HUES64 (cell line): ENCODE results near the gene GADD45G.

Experiments
- H3K27ac ChIP-seq: 2 replicates; pipeline ENCODE4 v1.7.0; 2013; ENCODE audit warnings: low read depth, low read length, inconsistent platforms
- H3K27me3 ChIP-seq: 2 replicates; pipeline ENCODE4 v1.6.1; 2013; ENCODE audit warnings: mild to moderate bottlenecking, low read length; ENCODE audit not compliant: insufficient read depth
- H3K36me3 ChIP-seq: 2 replicates; pipeline ENCODE4 v1.6.1; 2013; ENCODE audit warnings: mild to moderate bottlenecking, low read length; ENCODE audit not compliant: insufficient read depth
- H3K4me1 ChIP-seq: 2 replicates; pipeline ENCODE4 v1.6.1; 2013; ENCODE audit warnings: mild to moderate bottlenecking, low read length, moderate library complexity; ENCODE audit not compliant: insufficient read depth
- H3K4me3 ChIP-seq: 2 replicates; pipeline ENCODE4 v1.5.1; 2013; ENCODE audit warnings: mild to moderate bottlenecking, low read length, moderate library complexity
- H3K9ac ChIP-seq: 2 replicates; pipeline ENCODE4 v1.6.1; 2013; ENCODE audit warnings: mild to moderate bottlenecking, low read depth, low read length
- H3K9me3 ChIP-seq: 2 replicates; pipeline ENCODE4 v1.6.1; 2013; ENCODE audit warnings: low read depth, low read length; ENCODE audit not compliant: insufficient read depth
- WGBS: fragments of 150-250, 120-280 bp; methylation state at CpG from one replicate; pipeline ENCODE4 v1.1.7; 2013; ENCODE audit warnings: missing lambda C conversion rate; 5-methylcytosine and 5-hydroxymethylcytosine counted together

The GADD45G gene

DNA sequence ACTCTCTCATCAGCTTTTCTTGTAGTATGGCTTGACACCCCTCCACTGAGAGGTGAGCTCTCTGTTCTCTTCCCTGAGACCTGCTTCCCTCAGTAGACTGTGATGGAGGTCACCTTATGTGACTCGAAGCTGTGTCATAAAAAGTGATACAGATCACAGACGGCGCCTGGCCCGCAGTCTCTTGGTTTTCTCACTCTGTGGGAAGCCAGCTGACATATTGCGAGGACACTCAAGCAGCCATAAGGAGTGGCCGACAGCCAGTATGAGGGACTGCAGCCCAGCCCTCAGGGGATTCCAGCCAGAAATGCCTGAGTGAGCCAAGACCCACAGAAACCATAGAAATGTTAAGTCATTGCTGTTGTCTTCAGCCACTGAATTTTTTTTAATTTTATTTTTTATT, 38.0 kb downstream of the GADD45G start:
- no peaks in the 10 kb centered on the region for H3K9me3 ChIP-seq
- no peak overlapping the region for H3K4me3 ChIP-seq
- H3K4me1 ChIP-seq = no peaks in the 10 kb centered on the region
- H3K27ac ChIP-seq = no peak overlapping the region
- H3K27me3 ChIP-seq = no peaks in the 10 kb centered on the region
- no peaks in the 10 kb centered on the region for H3K36me3 ChIP-seq
- H3K9ac ChIP-seq = no peak overlapping the region
- WGBS = 92% methylated on average over 6 of the region's 6 CpGs

DNA sequence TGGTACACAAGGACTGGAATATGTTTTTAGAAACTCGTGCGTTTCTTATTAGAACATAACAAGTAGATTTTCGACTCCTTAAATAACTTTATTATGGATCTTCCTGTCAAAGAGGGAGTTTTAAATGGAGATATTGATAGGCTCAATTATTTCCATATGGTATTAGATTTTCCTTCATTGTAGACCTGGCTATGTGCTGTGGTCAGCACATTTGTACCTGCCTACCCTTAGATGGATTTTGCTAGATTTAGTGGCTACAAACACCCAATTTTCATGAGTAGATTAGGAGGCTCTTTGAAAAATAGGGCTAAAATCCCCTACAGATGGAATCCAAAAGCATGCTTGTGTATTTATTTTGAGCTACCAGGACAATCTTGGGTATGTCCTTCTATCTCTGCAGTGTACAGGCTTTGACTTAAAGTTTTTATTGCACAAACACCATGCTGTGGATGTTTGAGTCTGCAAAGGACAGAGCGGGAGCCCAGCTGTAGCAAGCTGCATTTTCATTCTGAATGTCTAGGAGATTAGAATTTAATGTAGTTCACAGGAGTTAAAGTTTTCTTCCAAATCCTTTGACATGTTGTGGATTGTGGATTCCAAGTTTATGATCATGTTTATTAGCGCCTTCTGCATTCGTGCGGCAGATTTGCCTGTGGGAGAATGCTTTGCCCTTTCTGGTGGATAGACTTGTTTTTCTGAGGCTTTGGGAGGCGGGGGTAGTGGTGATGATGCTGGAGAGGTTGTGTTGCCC, 41.6 kb downstream of the GADD45G start:
- H3K27me3 ChIP-seq = no peaks in the 10 kb centered on the region
- WGBS = 98% methylated on average over 7 of the region's 8 CpGs
- H3K9me3 ChIP-seq = no peaks in the 10 kb centered on the region
- no peaks in the 10 kb centered on the region for H3K36me3 ChIP-seq
- no peak overlapping the region for H3K4me3 ChIP-seq
- no peak overlapping the region for H3K9ac ChIP-seq
- no peak overlapping the region for H3K27ac ChIP-seq
- H3K4me1 ChIP-seq = peaks cover 11% of the 10 kb centered on the region; the same call in 1 of the 2 replicates

GRCh38 chr9:89647366-89648128, 42.7 kb downstream of the GADD45G start:
- WGBS = 87% methylated on average over 15 of the region's 15 CpGs
- H3K27me3 ChIP-seq = no peaks in the 10 kb centered on the region
- no peak overlapping the region for H3K4me3 ChIP-seq
- H3K36me3 ChIP-seq = no peaks in the 10 kb centered on the region
- peaks cover 16% of the 10 kb centered on the region; the same call in 1 of the 2 replicates for H3K4me1 ChIP-seq
- H3K9me3 ChIP-seq = no peaks in the 10 kb centered on the region
- no peak overlapping the region for H3K27ac ChIP-seq
- no peak overlapping the region for H3K9ac ChIP-seq

DNA sequence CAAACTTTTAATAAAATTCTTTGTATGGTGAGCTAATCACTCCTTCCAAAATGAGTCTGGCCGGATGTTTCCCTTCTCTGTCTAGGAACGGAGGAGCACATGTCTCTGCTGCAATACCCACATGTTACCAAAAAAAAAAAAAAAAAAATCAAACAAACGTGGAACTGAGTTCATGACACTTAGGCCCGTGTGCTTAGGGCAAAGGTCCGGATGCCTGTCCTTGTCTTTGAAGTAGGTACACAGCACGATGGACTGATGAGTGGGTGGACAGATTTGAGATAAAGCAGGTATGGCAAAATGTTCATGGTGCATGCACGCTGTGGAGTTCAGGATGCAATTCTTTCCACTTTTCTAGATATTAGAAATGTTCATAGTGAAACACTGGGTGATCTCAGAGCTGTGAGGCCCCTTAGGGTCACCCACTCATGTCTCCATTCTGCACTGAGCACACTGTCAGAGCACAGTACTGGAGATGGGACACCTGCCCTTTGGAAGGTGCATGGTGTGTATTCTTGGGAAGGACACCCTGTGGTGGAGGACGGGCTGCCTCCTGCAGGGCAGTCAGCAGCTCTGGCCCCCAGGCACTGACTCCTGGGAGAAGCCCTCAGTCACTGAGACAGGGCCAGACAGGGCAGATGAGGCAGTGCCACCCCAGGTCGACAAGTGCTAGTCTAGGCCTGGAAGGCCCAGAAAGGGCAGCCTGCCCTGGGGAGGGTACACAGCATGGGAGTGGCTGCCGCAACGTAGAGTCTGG, 43.6 kb downstream of the GADD45G start:
- H3K27ac ChIP-seq = no peak overlapping the region
- no peak overlapping the region for H3K9ac ChIP-seq
- H3K4me1 ChIP-seq = peaks cover 16% of the 10 kb centered on the region; the same call in 1 of the 2 replicates
- no peaks in the 10 kb centered on the region for H3K27me3 ChIP-seq
- H3K9me3 ChIP-seq = no peaks in the 10 kb centered on the region
- 87% methylated on average over 11 of the region's 11 CpGs for WGBS
- no peaks in the 10 kb centered on the region for H3K36me3 ChIP-seq
- H3K4me3 ChIP-seq = no peak overlapping the region

DNA sequence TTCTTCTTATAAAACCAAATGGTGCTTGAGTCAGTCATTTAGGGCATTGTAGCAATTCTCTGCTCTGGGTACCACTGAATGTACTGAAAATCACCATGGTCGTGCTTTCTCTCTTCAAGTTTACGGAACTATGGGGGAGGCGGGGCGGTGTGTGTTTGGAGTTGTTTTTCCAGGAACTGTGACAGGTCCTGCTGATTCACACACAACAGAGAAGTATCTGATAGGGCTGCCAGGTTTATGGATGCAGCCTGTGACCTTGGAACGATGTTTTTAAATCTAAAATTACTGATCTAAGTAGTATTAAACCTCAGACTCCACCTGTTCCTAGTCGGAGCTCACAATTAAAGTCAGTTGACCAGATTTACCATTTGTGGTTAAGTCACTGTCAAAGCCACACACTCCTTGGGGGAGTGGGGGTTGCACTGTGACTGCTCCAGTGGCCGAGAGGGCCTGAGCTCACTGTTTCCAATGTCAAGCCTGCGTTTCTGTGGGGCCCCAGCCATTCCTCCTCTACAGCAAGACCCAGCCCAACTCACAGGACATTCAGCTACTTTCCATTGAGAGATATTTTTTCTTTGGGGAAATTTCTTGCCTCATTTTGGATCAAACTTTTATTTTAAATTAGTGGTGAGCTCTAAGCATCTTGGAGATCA, 44.4 kb downstream of the GADD45G start:
- H3K36me3 ChIP-seq = no peaks in the 10 kb centered on the region
- H3K4me3 ChIP-seq = no peak overlapping the region
- H3K27ac ChIP-seq = no peak overlapping the region
- 79% methylated on average over 8 of the region's 8 CpGs for WGBS
- no peaks in the 10 kb centered on the region for H3K9me3 ChIP-seq
- no peak overlapping the region for H3K9ac ChIP-seq
- H3K4me1 ChIP-seq = peaks cover 16% of the 10 kb centered on the region; the same call in 1 of the 2 replicates
- H3K27me3 ChIP-seq = no peaks in the 10 kb centered on the region

DNA sequence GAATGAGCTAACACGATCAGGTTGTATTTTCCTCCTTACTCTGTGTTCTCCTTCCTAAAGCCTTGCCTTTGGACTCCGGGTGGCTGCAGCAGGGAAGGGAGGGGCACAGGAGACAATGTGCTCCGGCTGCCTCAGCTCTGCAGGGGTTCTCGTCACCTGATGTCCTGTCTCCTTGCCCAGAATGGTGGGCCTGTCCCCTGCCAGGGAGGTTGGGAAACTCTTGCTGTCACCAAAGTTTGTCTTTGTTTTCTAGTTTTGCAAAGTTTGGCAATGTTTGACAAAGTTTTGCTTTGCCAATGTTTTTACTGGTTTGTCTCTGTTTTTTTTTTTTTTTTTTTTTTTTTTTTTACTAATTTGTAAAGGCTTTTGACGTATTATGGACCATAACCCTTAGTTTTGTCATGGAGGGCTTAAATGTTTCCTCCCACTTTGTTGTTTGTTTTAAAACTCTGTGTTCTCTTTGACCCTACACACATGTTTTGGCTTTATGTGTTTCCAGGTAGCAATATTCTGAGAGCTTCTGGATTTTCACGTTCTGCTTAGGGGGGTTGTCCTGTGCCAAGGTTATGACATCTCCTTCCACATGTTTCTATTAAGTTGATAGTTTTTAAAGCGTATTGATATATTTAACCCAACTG, 49.3 kb downstream of the GADD45G start:
- WGBS = 71% methylated on average over 7 of the region's 7 CpGs
- Histone ChIP-seq H3K36me3 (no peaks in the 10 kb centered on the region), H3K4me1 (peaks cover 22% of the 10 kb centered on the region; the same call in 1 of the 2 replicates), H3K27ac (no peak overlapping the region), H3K9me3 (no peaks in the 10 kb centered on the region), H3K9ac (no peak overlapping the region), H3K27me3 (no peaks in the 10 kb centered on the region), H3K4me3 (no peak overlapping the region)

- Histone ChIP-seq H3K27me3 (no peaks in the 10 kb centered on the region), H3K4me1 (peaks cover 20% of the 10 kb centered on the region; the same call in 1 of the 2 replicates), H3K9me3 (no peaks in the 10 kb centered on the region), H3K4me3 (no peak overlapping the region), H3K27ac (no peak overlapping the region), H3K36me3 (no peaks in the 10 kb centered on the region), H3K9ac (no peak overlapping the region)
- 87% methylated on average over 17 of the region's 17 CpGs for WGBS
Observed at GRCh38 chr9:89655056-89655989, 50.5 kb downstream of the GADD45G start.
